H1 (cell line): ENCODE results near the gene RMDN2.

ENCODE experiments used
- ATF2 ChIP-seq: IDR thresholded peaks from 2 replicates; pipeline ENCODE4 v1.6.1; 2012; ENCODE audit warnings: low read length, inconsistent platforms
- BRCA1 ChIP-seq: IDR thresholded peaks from 2 replicates; pipeline ENCODE4 v1.6.1; 2012; ENCODE audit warnings: low read depth, low read length, improper control_type of control experiment
- CBX8 ChIP-seq: fragments of 300-800, 300-1000 bp; sonication (generic); IDR thresholded peaks from 2 replicates; pipeline ENCODE4 v1.7.1; 2016; ENCODE audit warnings: low read depth, low read length, borderline replicate concordance
- CTCF ChIP-seq, 3 experiments: IDR thresholded peaks; 1 replicate in 2 of 3; 2 replicates in 1 of 3; pipeline versions ENCODE4 v1.5.1 to v1.6.1; 2011; ENCODE audit warnings: low read length in 3 of 3, mild to moderate bottlenecking in 3 of 3, inconsistent platforms in 2 of 3, low read depth in 1 of 3, moderate library complexity in 1 of 3; ENCODE audit not compliant: insufficient read depth in 1 of 3; ENCODE audit errors: control extremely low read depth in 1 of 3
- EP300 ChIP-seq, 2 experiments: IDR thresholded peaks; 1 replicate in 1 of 2; 2 replicates in 1 of 2; pipeline ENCODE4 v1.6.1; 2011 to 2012; ENCODE audit warnings: low read depth in 2 of 2, low read length in 2 of 2, mild to moderate bottlenecking in 2 of 2, borderline replicate concordance in 1 of 2, inconsistent platforms in 1 of 2, moderate library complexity in 1 of 2
- EZH2 ChIP-seq: fragments of 200-600 bp; sonication (generic); IDR thresholded peaks from 2 replicates; pipeline ENCODE4 v1.7.1; 2012; ENCODE audit warnings: low read depth, mild to moderate bottlenecking, moderate library complexity, low read length, inconsistent platforms; ENCODE audit not compliant: severe bottlenecking
- RBBP5 ChIP-seq: IDR thresholded peaks from 2 replicates; pipeline ENCODE4 v1.7.1; 2012; ENCODE audit warnings: low read depth, mild to moderate bottlenecking, inconsistent platforms, low read length, moderate library complexity, borderline replicate concordance
- SIN3A ChIP-seq, 2 experiments: IDR thresholded peaks in 1 of 2; conservative IDR thresholded peaks in 1 of 2; 2 replicates each; pipeline ENCODE4 v1.6.1; 2011 to 2012; ENCODE audit warnings: low read length in 2 of 2, improper control_type of control experiment in 1 of 2, low read depth in 1 of 2, mild to moderate bottlenecking in 1 of 2
- USF2 ChIP-seq: IDR thresholded peaks from 2 replicates; pipeline ENCODE4 v1.6.1; 2011; ENCODE audit warnings: low read length, improper control_type of control experiment
- YY1 ChIP-seq: IDR thresholded peaks from 2 replicates; pipeline ENCODE4 v1.6.1; 2011; ENCODE audit warnings: low read depth, mild to moderate bottlenecking, low read length

GRCh38 chr2:37966326-37966725, 41.2 kb downstream of the RMDN2 start:
- no peak for TF ChIP-seq ATF2
- no peak for TF ChIP-seq CTCF (IDR thresholded peaks at IDR 0.05; ENCODE audit: control extremely low read depth in 1 of 3, insufficient read depth in 1 of 3, low read depth in 1 of 3, low read length in 3 of 3)
- TF ChIP-seq SIN3A (conservative IDR thresholded peaks at IDR 0.05 in 1 of 2, IDR thresholded peaks at IDR 0.05 in 1 of 2; ENCODE audit: low read depth in 1 of 2, low read length in 2 of 2) = no peak
- no peak for TF ChIP-seq EP300 (IDR thresholded peaks at IDR 0.05; ENCODE audit: borderline replicate concordance in 1 of 2, low read depth in 2 of 2, low read length in 2 of 2)
- no peak for TF ChIP-seq RBBP5
- no peak for TF ChIP-seq BRCA1
- TF ChIP-seq EZH2 = no peak
- no peak for TF ChIP-seq USF2
- no peak for TF ChIP-seq YY1
- no peak for TF ChIP-seq CBX8
